ENCODE data around the gene MAMDC2.
"Not testable (repeated sequence)": the region's sequence is repeated elsewhere in the genome, so short reads cannot be mapped to it uniquely, and the experiment has no call there.

The MAMDC2 gene

GRCh38 chr9:70036641-70037040 lies 7.0 kb upstream of the MAMDC2 start:
- DNase-seq (ENCODE audit: low read depth in 2 of 2): no peak

- not testable (repeated sequence) for DNase-seq (ENCODE audit: low read depth in 2 of 2)
These were observed 5.5 kb upstream of the MAMDC2 start for GRCh38 chr9:70038171-70038621.

- DNase-seq (ENCODE audit: low read depth in 2 of 2): no peak
These were observed 3.2 kb upstream of the MAMDC2 start for GRCh38 chr9:70040376-70040903.

- no peak for DNase-seq (ENCODE audit: low read depth in 2 of 2)
These were observed 1.0 kb upstream of the MAMDC2 start for GRCh38 chr9:70042461-70043215.

- DNase-seq (ENCODE audit: low read depth in 2 of 2): no peak
These were observed 363 bp upstream of the MAMDC2 start for GRCh38 chr9:70043285-70043684.

GRCh38 chr9:70044490-70045307 lies 1.1 kb downstream of the MAMDC2 start:
- DNase-seq (ENCODE audit: low read depth in 2 of 2): no peak

GRCh38 chr9:70045452-70045851 lies 1.8 kb downstream of the MAMDC2 start:
- DNase-seq (ENCODE audit: low read depth in 2 of 2): no peak

- DNase-seq (ENCODE audit: low read depth in 2 of 2): no peak
These were observed 2.8 kb downstream of the MAMDC2 start for GRCh38 chr9:70046274-70047070.

GRCh38 chr9:70049236-70049635 lies 5.6 kb downstream of the MAMDC2 start:
- no peak for DNase-seq (ENCODE audit: low read depth in 2 of 2)

- DNase-seq (ENCODE audit: low read depth in 2 of 2): no peak
These were observed 6.1 kb downstream of the MAMDC2 start for GRCh38 chr9:70049672-70050271.

- DNase-seq (ENCODE audit: low read depth in 2 of 2): no peak
These were observed 9.1 kb downstream of the MAMDC2 start for GRCh38 chr9:70052768-70053167.

GRCh38 chr9:70053864-70054263 lies 10.2 kb downstream of the MAMDC2 start:
- no peak for DNase-seq (ENCODE audit: low read depth in 2 of 2)

GRCh38 chr9:70054521-70054920 lies 10.9 kb downstream of the MAMDC2 start:
- no peak for DNase-seq (ENCODE audit: low read depth in 2 of 2)

- DNase-seq (ENCODE audit: low read depth in 2 of 2): no peak
These were observed 12.0 kb downstream of the MAMDC2 start for GRCh38 chr9:70055406-70056210.

GRCh38 chr9:70056211-70056944 lies 12.7 kb downstream of the MAMDC2 start:
- no peak for DNase-seq (ENCODE audit: low read depth in 2 of 2)

- DNase-seq (ENCODE audit: low read depth in 2 of 2): no peak
These were observed 15.0 kb downstream of the MAMDC2 start for GRCh38 chr9:70058569-70059116.

GRCh38 chr9:70060148-70060882 lies 16.7 kb downstream of the MAMDC2 start:
- DNase-seq (ENCODE audit: low read depth in 2 of 2): no peak

- DNase-seq (ENCODE audit: low read depth in 2 of 2): no peak
These were observed 17.3 kb downstream of the MAMDC2 start for GRCh38 chr9:70060883-70061507.

Measured in fibroblast of skin of left biceps (primary cell).